B cell (primary cell): ENCODE results near the gene WDR70. TPM values are rescaled to one million over a fixed set of nuclear protein-coding genes. Genes with fewer than 3 reads are reported as not detected.

ENCODE experiments used
- ATAC-seq: fragments of 200-7000 bp; cut with Tn5 transposase; one replicate; pipeline ENCODE4 v1.10.0; 2021; ENCODE audit warnings: low read depth, mild to moderate bottlenecking, moderate number of reproducible peaks, moderate library complexity
- CTCF ChIA-PET: fragments of 350-600 bp; sonication (Branson Sonifier 250); formaldehyde crosslinking; loops from one replicate; lab custom pipeline; 2021; ENCODE audit warnings: antibody characterized with exemption, inconsistent platforms; lab: Charles Lee
- POLR2A ChIA-PET: fragments of 350-600 bp; sonication (Branson Sonifier 250); formaldehyde crosslinking; loops from one replicate; lab custom pipeline; 2021; ENCODE audit warnings: antibody characterized with exemption; lab: Charles Lee
- DNase-seq: peaks from one replicate; pipeline ENCODE4 v3.0.0; 2013
- H2AFZ ChIP-seq: 2 replicates; pipeline ENCODE4 v1.6.1; 2012; ENCODE audit warnings: mild to moderate bottlenecking, low read depth, low read length; ENCODE audit not compliant: insufficient read depth, poor library complexity, severe bottlenecking
- H3K27ac ChIP-seq, 2 donors: 1 replicate in 1 of 2; 2 replicates in 1 of 2; pipeline ENCODE4 v1.5.1; 2012 to 2013; ENCODE audit warnings: low read length in 2 of 2, mild to moderate bottlenecking in 2 of 2, moderate library complexity in 1 of 2
- H3K27me3 ChIP-seq, 4 experiments: fragments of 200-600 bp in 1 of 4; sonication (generic) in 1 of 4; replicated peaks in 1 of 4; 1 replicate in 2 of 4; 2 replicates in 2 of 4; pipeline versions ENCODE4 v1.6.1 to v1.7.0; 2013 to 2016; ENCODE audit warnings: low read length in 3 of 4, mild to moderate bottlenecking in 2 of 4, mixed read lengths in 1 of 4, moderate library complexity in 1 of 4; ENCODE audit not compliant: insufficient read depth in 4 of 4, control insufficient read depth in 3 of 4; ENCODE audit errors: control extremely low read depth in 1 of 4
- H3K36me3 ChIP-seq, 2 experiments: replicated peaks in 1 of 2; 1 replicate in 1 of 2; 2 replicates in 1 of 2; pipeline versions ENCODE4 v1.6.1 to v1.7.1; 2013; ENCODE audit warnings: low read length in 1 of 2; ENCODE audit not compliant: insufficient read depth in 2 of 2, control insufficient read depth in 1 of 2; ENCODE audit errors: control extremely low read depth in 1 of 2, extremely low read depth in 1 of 2
- H3K4me1 ChIP-seq, 2 donors: fragments of 200-600 bp in 1 of 2; sonication (generic) in 1 of 2; 1 replicate in 1 of 2; 2 replicates in 1 of 2; pipeline versions ENCODE4 v1.5.1 to v1.6.1; 2013 to 2017; ENCODE audit warnings: low read length in 2 of 2; ENCODE audit not compliant: control insufficient read depth in 2 of 2, insufficient read depth in 2 of 2
- H3K4me2 ChIP-seq: replicated peaks from 2 replicates; pipeline ENCODE3; 2012; ENCODE audit warnings: mild to moderate bottlenecking, low read depth, low read length; ENCODE audit not compliant: poor library complexity, severe bottlenecking
- H3K4me3 ChIP-seq, 5 experiments: fragments of 200-600 bp in 1 of 5; sonication (generic) in 1 of 5; 1 replicate in 3 of 5; 2 replicates in 2 of 5; pipeline versions ENCODE4 v1.5.1 to v1.7.0; 2011 to 2016; ENCODE audit warnings: low read length in 4 of 5, mild to moderate bottlenecking in 4 of 5, low read depth in 2 of 5, control low read depth in 1 of 5, moderate library complexity in 1 of 5; ENCODE audit not compliant: insufficient read depth in 1 of 5; ENCODE audit errors: control extremely low read depth in 1 of 5, extremely low read depth in 1 of 5
- H3K79me2 ChIP-seq: fragments of 200-600 bp; sonication (generic); one replicate; pipeline ENCODE4 v1.6.0; 2016; ENCODE audit warnings: low read length; ENCODE audit not compliant: control insufficient read depth, insufficient read depth
- H3K9ac ChIP-seq: fragments of 200-600 bp; sonication (generic); 2 replicates; pipeline ENCODE4 v1.6.1; 2017; ENCODE audit warnings: mild to moderate bottlenecking, low read length, moderate library complexity
- H3K9me3 ChIP-seq, 3 donors: one replicate each; pipeline versions ENCODE4 v1.6.1 to v1.7.1; 2013; ENCODE audit warnings: low read length in 2 of 3; ENCODE audit not compliant: control insufficient read depth in 2 of 3, insufficient read depth in 1 of 3; ENCODE audit errors: control extremely low read depth in 1 of 3
- H4K20me1 ChIP-seq: 2 replicates; pipeline ENCODE4 v1.6.0; 2012; ENCODE audit warnings: mild to moderate bottlenecking, low read length; ENCODE audit not compliant: insufficient read depth, control insufficient read depth, poor library complexity, severe bottlenecking
- H3K27ac Mint-ChIP-seq: one replicate; pipeline ENCODE4 v1.8.0; 2021; ENCODE audit warnings: mixed read lengths
- H3K27me3 Mint-ChIP-seq: one replicate; pipeline ENCODE4 v1.8.0; 2021; ENCODE audit warnings: mixed read lengths
- H3K4me1 Mint-ChIP-seq: one replicate; pipeline ENCODE4 v1.8.0; 2021; ENCODE audit warnings: mixed read lengths
- H3K4me3 Mint-ChIP-seq: one replicate; pipeline ENCODE4 v1.8.0; 2021; ENCODE audit warnings: mixed read lengths
- H3K9me3 Mint-ChIP-seq: one replicate; pipeline ENCODE4 v1.8.0; 2022; ENCODE audit warnings: mixed read lengths; ENCODE audit not compliant: insufficient read depth
- EZH2 ChIP-seq: IDR thresholded peaks from 2 replicates; pipeline ENCODE4 v1.6.1; 2012; ENCODE audit warnings: borderline replicate concordance, low read depth, mild to moderate bottlenecking, moderate library complexity, low read length; ENCODE audit not compliant: insufficient read depth, poor library complexity, severe bottlenecking
- WGBS: methylation state at CpG from one replicate; pipeline ENCODE4 v1.1.5; 2013; ENCODE audit warnings: missing lambda C conversion rate; ENCODE audit not compliant: insufficient coverage; 5-methylcytosine and 5-hydroxymethylcytosine counted together
- intact Hi-C: fragments of 100-400 bp; cut with micrococcal nuclease; formaldehyde crosslinking; loops from one replicate; pipeline ENCODE4 v1.10.0; 2022
- polyA plus RNA-seq: library from polyadenylated mRNA; depleted of rRNA; stranded (reverse); fragments of >200 nt; gene quantifications from 2 replicates; pipeline ENCODE4 v1.2.3, GENCODE V29; 2012
- total RNA-seq, 2 donors: library from RNA; stranded (reverse); fragments of 120-200 nt in 1 of 2; gene quantifications; 1 replicate in 1 of 2; 2 replicates in 1 of 2; pipeline versions ENCODE4 v1.2.3 to v1.2.4, GENCODE V29; 2013 to 2022
- TF ChIP-seq, protein P1 (sequence below): fragments of 200-600 bp; IDR thresholded peaks from one replicate; pipeline ENCODE4 v1.8.0; 2022; ENCODE audit warnings: antibody characterized with exemption, mild to moderate bottlenecking

WDR70 gene
- total and polyA plus RNA-seq, 2 donors (not counting 1 experiment from before 2014, with no cell fraction given): 12.8 to 46.8 TPM

DNA sequence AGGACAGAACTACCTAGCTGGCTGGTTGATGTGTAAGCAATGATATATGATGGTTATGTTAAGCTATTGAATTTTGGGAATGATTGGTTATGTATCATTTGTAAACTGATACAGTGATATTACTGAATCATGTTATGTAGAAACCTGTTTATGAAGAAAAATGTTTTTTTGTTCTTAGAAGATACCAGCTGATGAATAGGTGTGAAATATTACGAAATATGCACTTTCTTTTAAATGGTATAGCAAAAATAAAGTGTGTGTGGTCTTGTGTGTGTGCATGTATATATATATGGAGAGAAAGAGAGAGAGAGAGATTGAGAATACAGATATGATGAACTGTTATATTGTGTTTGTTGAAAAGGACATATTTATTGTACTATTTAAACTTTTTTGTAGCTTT, 164.1 kb downstream of the WDR70 start:
- Mint-ChIP-seq H3K4me1 (peaks cover 2% of the 10 kb centered on the region), H3K4me3 (no peak overlapping the region), H3K9me3 (no peaks in the 10 kb centered on the region), H3K27me3 (no peaks in the 10 kb centered on the region), H3K27ac (no peak overlapping the region)
- no peaks in the 10 kb centered on the region for H3K27me3 ChIP-seq
- H3K9ac ChIP-seq: no peak overlapping the region
- ChIA-PET POLR2A (no interaction called here), CTCF (interaction anchor here (1.0 kb wide), 1 partner anchor 130 kb away, joined by 3 read pairs; no protein-coding TSS in a partner anchor)
- H3K36me3 ChIP-seq: peaks cover 0 to 2% of the 10 kb centered on the region in 2 experiments
- DNase-seq (no peak), ATAC-seq (no peak)
- H3K4me3 ChIP-seq: no peak overlapping the region
- H3K4me1 ChIP-seq: no peaks in the 10 kb centered on the region
- H3K79me2 ChIP-seq: no peaks in the 10 kb centered on the region
- H3K9me3 ChIP-seq: no peaks in the 10 kb centered on the region
- H2AFZ ChIP-seq: no peak overlapping the region
- intact Hi-C loops: no loop called here
- no peaks in the 10 kb centered on the region for H4K20me1 ChIP-seq
- no CpG with 5 or more reads among the region's 1 CpG for WGBS
- H3K4me2 ChIP-seq: no peak overlapping the region
- TF ChIP-seq EZH2: no peak
- TF ChIP-seq, protein P1, sequence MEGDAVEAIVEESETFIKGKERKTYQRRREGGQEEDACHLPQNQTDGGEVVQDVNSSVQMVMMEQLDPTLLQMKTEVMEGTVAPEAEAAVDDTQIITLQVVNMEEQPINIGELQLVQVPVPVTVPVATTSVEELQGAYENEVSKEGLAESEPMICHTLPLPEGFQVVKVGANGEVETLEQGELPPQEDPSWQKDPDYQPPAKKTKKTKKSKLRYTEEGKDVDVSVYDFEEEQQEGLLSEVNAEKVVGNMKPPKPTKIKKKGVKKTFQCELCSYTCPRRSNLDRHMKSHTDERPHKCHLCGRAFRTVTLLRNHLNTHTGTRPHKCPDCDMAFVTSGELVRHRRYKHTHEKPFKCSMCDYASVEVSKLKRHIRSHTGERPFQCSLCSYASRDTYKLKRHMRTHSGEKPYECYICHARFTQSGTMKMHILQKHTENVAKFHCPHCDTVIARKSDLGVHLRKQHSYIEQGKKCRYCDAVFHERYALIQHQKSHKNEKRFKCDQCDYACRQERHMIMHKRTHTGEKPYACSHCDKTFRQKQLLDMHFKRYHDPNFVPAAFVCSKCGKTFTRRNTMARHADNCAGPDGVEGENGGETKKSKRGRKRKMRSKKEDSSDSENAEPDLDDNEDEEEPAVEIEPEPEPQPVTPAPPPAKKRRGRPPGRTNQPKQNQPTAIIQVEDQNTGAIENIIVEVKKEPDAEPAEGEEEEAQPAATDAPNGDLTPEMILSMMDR: no peak
- no peak overlapping the region for H3K27ac ChIP-seq

- H3K9me3 ChIP-seq: no peaks in the 10 kb centered on the region
- TF ChIP-seq, protein P1: no peak
- TF ChIP-seq EZH2: no peak
- ATAC-seq (no peak), DNase-seq (no peak)
- H3K27ac Mint-ChIP-seq: no peak overlapping the region
- H3K79me2 ChIP-seq: no peaks in the 10 kb centered on the region
- peaks cover 0 to 2% of the 10 kb centered on the region in 2 experiments for H3K36me3 ChIP-seq
- intact Hi-C loops: no loop called here
- H2AFZ ChIP-seq: no peak overlapping the region
- H3K27me3 ChIP-seq: no peaks in the 10 kb centered on the region
- CTCF ChIA-PET: no interaction called here
- peaks cover 0 to 3% of the 10 kb centered on the region in 2 donors for H3K4me1 ChIP-seq
- peaks cover 8% of the 10 kb centered on the region for H3K4me1 Mint-ChIP-seq
- POLR2A ChIA-PET: no interaction called here
- H3K4me2 ChIP-seq: no peak overlapping the region
- H3K27ac ChIP-seq: no peak overlapping the region
- H3K9me3 Mint-ChIP-seq: peaks cover 3% of the 10 kb centered on the region
- no peaks in the 10 kb centered on the region for H4K20me1 ChIP-seq
- no peak overlapping the region for H3K4me3 ChIP-seq
- H3K27me3 Mint-ChIP-seq: no peaks in the 10 kb centered on the region
- H3K4me3 Mint-ChIP-seq: no peak overlapping the region
- H3K9ac ChIP-seq: no peak overlapping the region
Observed at GRCh38 chr5:37549411-37549810, 170.3 kb downstream of the WDR70 start.
